ENCODE measurements around the gene ZNHIT2. TPM values are rescaled to one million over a fixed set of nuclear protein-coding genes. Genes with fewer than 3 reads are reported as not detected.
"Not testable (repeated sequence)": the region's sequence is repeated elsewhere in the genome, so short reads cannot be mapped to it uniquely, and the experiment has no call there.

The ZNHIT2 gene
- total RNA-seq, 1 donor from 2014 or later: 11.4 TPM

- Mint-ChIP-seq H3K4me3 (peak overlapping the region; percentile 100), H3K27ac (peak overlapping the region; percentile 99), H3K9me3 (no peaks in the 10 kb centered on the region), H3K36me3 (peaks cover 21% of the 10 kb centered on the region), H3K27me3 (no peaks in the 10 kb centered on the region), H3K4me1 (ENCODE audit: unreplicated experiment) (peaks cover 16% of the 10 kb centered on the region)
- TF ChIP-seq CTCF (conservative IDR thresholded peaks at IDR 0.05): no peak
- DNase-seq (ENCODE audit: extremely low spot score, unreplicated experiment): no peak
Measured at GRCh38 chr11:65119670-65119995, 2.1 kb upstream of the ZNHIT2 start.

GRCh38 chr11:65118891-65119669 lies 1.6 kb upstream of the ZNHIT2 start:
- not testable (repeated sequence) for H3K9me3 Mint-ChIP-seq; H3K4me3 Mint-ChIP-seq; DNase-seq (ENCODE audit: extremely low spot score, unreplicated experiment); H3K27me3 Mint-ChIP-seq
- H3K27ac Mint-ChIP-seq: peak overlapping the region; percentile 99
- H3K36me3 Mint-ChIP-seq: peaks cover 21% of the 10 kb centered on the region
- H3K4me1 Mint-ChIP-seq (ENCODE audit: unreplicated experiment): peaks cover 13% of the 10 kb centered on the region

DNA sequence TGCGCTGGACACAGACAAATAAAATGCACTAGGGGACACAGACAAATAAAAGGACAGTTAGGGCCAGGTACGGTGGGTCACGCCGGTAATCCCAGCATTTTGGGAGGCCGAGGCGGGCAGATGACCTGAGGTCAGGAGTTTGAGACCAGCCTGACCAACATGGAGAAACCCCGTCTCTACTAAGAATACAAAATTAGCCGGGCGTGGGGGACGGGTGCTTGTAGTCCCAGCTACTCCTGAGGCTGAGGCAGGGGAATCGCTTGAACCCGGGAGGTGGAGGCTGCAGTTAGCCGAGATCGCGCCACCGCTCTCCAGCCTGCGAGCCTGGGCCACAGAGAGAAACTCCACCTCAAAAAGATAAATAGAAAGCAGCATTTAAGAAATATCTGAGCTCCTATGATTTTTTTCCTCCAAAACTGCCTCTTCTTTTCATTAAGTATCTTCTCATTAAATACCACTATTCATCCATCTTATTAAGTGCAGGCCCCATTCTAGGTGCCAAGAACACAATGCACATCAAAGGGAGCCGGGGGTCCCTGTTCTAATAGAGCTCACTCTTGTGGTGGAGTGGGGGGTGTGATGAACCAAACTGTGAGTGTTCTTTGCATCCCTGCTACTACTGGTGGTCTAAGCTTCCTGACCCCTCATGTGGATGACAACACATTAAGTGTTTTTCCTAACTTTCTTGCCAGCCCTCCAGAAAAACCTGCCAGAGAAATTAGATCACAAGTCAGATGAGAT lies 766 bp upstream of the ZNHIT2 start:
- H3K27ac Mint-ChIP-seq: peak overlapping the region; percentile 89

DNA sequence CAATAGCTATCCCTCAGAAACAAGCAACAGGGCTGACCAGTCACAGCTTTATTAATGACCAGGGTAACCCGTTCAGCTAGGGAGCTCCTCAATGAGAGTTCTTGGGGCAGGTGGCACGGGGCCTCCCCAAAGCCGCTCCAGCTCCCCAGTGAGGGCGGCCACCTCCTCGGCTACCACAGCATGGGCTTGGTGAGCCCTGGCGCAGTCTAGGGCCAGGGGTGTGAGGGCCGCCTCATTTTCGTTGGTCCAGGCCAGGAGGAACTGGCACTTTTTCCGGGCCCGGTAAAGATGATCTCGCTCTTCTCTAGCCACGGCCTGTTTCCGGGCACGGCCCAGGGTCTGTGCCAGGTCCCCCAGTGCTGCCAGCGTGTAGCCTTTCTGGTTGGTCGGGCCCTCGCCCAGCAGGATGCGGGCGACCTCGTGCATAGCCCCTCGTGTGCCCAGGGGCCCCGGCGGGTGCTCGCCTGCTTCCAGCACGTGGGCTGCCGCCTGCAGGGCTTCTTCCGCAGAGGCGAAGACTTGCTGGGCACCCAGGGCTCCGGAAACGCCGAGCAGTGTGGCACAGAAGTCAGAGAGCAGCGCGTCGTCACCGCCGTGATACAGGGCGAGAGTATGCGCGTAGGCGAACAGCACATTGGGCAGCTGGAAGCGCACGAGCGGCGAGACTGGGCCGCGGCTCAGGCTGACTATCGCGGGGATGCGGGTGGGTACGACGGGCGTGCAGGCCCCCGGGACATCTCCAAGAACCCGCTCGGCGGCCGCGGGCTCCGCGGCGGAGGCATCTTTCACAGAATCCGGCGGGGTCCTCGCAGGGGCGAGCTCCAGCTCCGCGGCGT lies 913 bp downstream of the ZNHIT2 start:
- Mint-ChIP-seq H3K27ac (peak overlapping the region; percentile 78), H3K4me1 (ENCODE audit: unreplicated experiment) (peaks cover 16% of the 10 kb centered on the region), H3K9me3 (no peaks in the 10 kb centered on the region), H3K4me3 (peak overlapping the region; percentile 92), H3K36me3 (peaks cover 15% of the 10 kb centered on the region), H3K27me3 (peaks cover 7% of the 10 kb centered on the region)
- DNase-seq (ENCODE audit: extremely low spot score, unreplicated experiment): no peak
- TF ChIP-seq CTCF (conservative IDR thresholded peaks at IDR 0.05): no peak

More for the DNA sequence above, 766 bp upstream of the ZNHIT2 start:
- H3K9me3 Mint-ChIP-seq: no peaks in the 10 kb centered on the region
- H3K4me3 Mint-ChIP-seq: peak overlapping the region; percentile 92
- H3K36me3 Mint-ChIP-seq: peaks cover 21% of the 10 kb centered on the region
- peaks cover 20% of the 10 kb centered on the region for H3K4me1 Mint-ChIP-seq (ENCODE audit: unreplicated experiment)
- DNase-seq (ENCODE audit: extremely low spot score, unreplicated experiment): no peak
- H3K27me3 Mint-ChIP-seq: peaks cover 4% of the 10 kb centered on the region
- peak; percentile 65 for TF ChIP-seq CTCF (conservative IDR thresholded peaks at IDR 0.05)

- Mint-ChIP-seq H3K4me1 (ENCODE audit: unreplicated experiment) (peaks cover 19% of the 10 kb centered on the region), H3K27ac (no peak overlapping the region), H3K36me3 (peaks cover 9% of the 10 kb centered on the region), H3K9me3 (no peaks in the 10 kb centered on the region), H3K27me3 (peaks cover 7% of the 10 kb centered on the region), H3K4me3 (peak overlapping the region; percentile 92)
- no peak for DNase-seq (ENCODE audit: extremely low spot score, unreplicated experiment)
- TF ChIP-seq CTCF (conservative IDR thresholded peaks at IDR 0.05): no peak
Measured at GRCh38 chr11:65115361-65116082, 2.0 kb downstream of the ZNHIT2 start.

Data from type B pancreatic cell (in vitro differentiated cells).